ENCODE data around the gene ZBED4. TPM values are rescaled to one million over a fixed set of nuclear protein-coding genes. Genes with fewer than 3 reads are reported as not detected.
A peak's percentile ranks its signal among the peaks of the same experiment; 100 is the strongest.

Gene ZBED4
- total and polyA plus RNA-seq, 5 donors from 2014 or later: 6.1 to 17.1 (median 6.9) TPM

- no peak overlapping the region for H3K27ac ChIP-seq (ENCODE audit: insufficient read depth, low read length, poor library complexity, severe bottlenecking)
- H3K9me3 ChIP-seq (ENCODE audit: control insufficient read depth in 2 of 2, low read length in 2 of 2): no peaks in the 10 kb centered on the region
- Mint-ChIP-seq H3K27ac (no peak overlapping the region), H3K4me3 (peak overlapping the region in 2 of 4 donors; percentile 80 to 81), H3K36me3 (peaks cover 7% of the 10 kb centered on the region), H3K9me3 (no peaks in the 10 kb centered on the region), H3K27me3 (no peaks in the 10 kb centered on the region), H3K4me1 (peaks cover 9 to 39% (median 28%) of the 10 kb centered on the region in 4 donors)
- peaks cover 27% of the 10 kb centered on the region for H3K4me1 ChIP-seq (ENCODE audit: control insufficient read depth, insufficient read depth, low read length, poor library complexity, severe bottlenecking)
- H3K36me3 ChIP-seq (ENCODE audit: control insufficient read depth, insufficient read depth, low read length): peaks cover 3% of the 10 kb centered on the region
- DNase-seq (no peak), ATAC-seq (ENCODE audit: low read depth in 2 of 2) (no peak)
- no peak overlapping the region for H3K4me3 ChIP-seq (ENCODE audit: low read depth, low read length)
- no peaks in the 10 kb centered on the region for H3K27me3 ChIP-seq (ENCODE audit: control insufficient read depth, insufficient read depth, low read length)
Observed at GRCh38 chr22:49922926-49923325, 69.3 kb downstream of the ZBED4 start.

- DNase-seq: peak in 1 of 3 donors; percentile 53
- Mint-ChIP-seq H3K27me3 (no peaks in the 10 kb centered on the region), H3K9me3 (no peaks in the 10 kb centered on the region), H3K27ac (peak overlapping the region; percentile 23 to 64 (median 59)), H3K36me3 (peaks cover 7% of the 10 kb centered on the region), H3K4me1 (peaks cover 9 to 39% (median 28%) of the 10 kb centered on the region in 4 donors), H3K4me3 (peak overlapping the region in 2 of 4 donors; percentile 80 to 81)
- H3K27me3 ChIP-seq (ENCODE audit: control insufficient read depth, insufficient read depth, low read length): no peaks in the 10 kb centered on the region
- H3K4me1 ChIP-seq (ENCODE audit: control insufficient read depth, insufficient read depth, low read length, poor library complexity, severe bottlenecking): peaks cover 27% of the 10 kb centered on the region
- H3K36me3 ChIP-seq (ENCODE audit: control insufficient read depth, insufficient read depth, low read length): peaks cover 3% of the 10 kb centered on the region
- H3K27ac ChIP-seq (ENCODE audit: insufficient read depth, low read length, poor library complexity, severe bottlenecking): peak overlapping the region; percentile 30
- no peak overlapping the region for H3K4me3 ChIP-seq (ENCODE audit: low read depth, low read length)
- H3K9me3 ChIP-seq (ENCODE audit: control insufficient read depth in 2 of 2, low read length in 2 of 2): no peaks in the 10 kb centered on the region
- ATAC-seq (ENCODE audit: low read depth in 2 of 2): no peak
Observed at GRCh38 chr22:49923445-49923844, 69.8 kb downstream of the ZBED4 start.

DNA sequence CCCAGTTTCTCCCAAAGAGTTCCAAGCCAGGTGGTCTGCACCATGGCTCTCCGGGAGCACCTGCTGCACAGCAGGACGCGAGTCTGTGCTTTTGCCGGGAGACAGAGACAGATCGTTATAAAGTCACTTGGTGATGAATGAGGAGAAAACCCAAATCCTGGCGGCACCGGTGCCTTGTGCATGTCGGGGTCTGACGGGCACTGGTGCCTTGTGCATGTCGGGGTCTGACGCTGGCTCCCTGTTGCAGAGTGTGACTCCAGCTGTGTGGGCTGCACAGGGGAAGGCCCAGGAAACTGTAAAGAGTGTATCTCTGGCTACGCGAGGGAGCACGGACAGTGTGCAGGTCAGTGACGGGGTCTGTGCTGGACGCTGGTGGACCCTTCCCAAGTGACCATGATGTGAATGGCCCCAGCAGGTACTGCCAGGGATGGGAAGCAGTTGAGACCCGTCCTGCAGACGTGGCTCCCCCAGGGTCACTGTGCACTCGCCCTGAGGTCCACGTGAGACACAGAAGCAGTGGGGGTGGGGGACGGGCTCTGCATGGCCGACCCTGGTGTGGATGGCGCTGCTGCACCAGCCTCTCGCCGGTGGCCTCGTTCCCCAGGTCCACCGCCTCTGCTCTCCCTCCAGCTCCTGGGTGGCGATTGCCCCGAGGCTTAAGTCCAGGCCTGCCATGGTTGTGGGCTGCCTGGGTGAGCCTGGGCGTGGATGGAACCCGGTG, 70.6 kb downstream of the ZBED4 start:
- peak overlapping the region in 1 of 3 donors; percentile 64 for H3K27ac Mint-ChIP-seq
- Histone ChIP-seq H3K9me3 (ENCODE audit: control insufficient read depth in 2 of 2, low read length in 2 of 2) (no peaks in the 10 kb centered on the region), H3K27ac (ENCODE audit: insufficient read depth, low read length, poor library complexity, severe bottlenecking) (peak overlapping the region; percentile 30), H3K4me3 (ENCODE audit: low read depth, low read length) (no peak overlapping the region), H3K4me1 (ENCODE audit: control insufficient read depth, insufficient read depth, low read length, poor library complexity, severe bottlenecking) (peaks cover 25% of the 10 kb centered on the region), H3K27me3 (ENCODE audit: control insufficient read depth, insufficient read depth, low read length) (no peaks in the 10 kb centered on the region), H3K36me3 (ENCODE audit: control insufficient read depth, insufficient read depth, low read length) (peaks cover 3% of the 10 kb centered on the region)
- no peaks in the 10 kb centered on the region for H3K9me3 Mint-ChIP-seq
- no peaks in the 10 kb centered on the region for H3K27me3 Mint-ChIP-seq
- DNase-seq (no peak), ATAC-seq (ENCODE audit: low read depth in 2 of 2) (no peak)
- peak overlapping the region in 3 of 4 donors; percentile 43 to 80 (median 54) for H3K4me3 Mint-ChIP-seq
- peaks cover 9 to 39% (median 28%) of the 10 kb centered on the region in 4 donors for H3K4me1 Mint-ChIP-seq
- peaks cover 7% of the 10 kb centered on the region for H3K36me3 Mint-ChIP-seq

DNA sequence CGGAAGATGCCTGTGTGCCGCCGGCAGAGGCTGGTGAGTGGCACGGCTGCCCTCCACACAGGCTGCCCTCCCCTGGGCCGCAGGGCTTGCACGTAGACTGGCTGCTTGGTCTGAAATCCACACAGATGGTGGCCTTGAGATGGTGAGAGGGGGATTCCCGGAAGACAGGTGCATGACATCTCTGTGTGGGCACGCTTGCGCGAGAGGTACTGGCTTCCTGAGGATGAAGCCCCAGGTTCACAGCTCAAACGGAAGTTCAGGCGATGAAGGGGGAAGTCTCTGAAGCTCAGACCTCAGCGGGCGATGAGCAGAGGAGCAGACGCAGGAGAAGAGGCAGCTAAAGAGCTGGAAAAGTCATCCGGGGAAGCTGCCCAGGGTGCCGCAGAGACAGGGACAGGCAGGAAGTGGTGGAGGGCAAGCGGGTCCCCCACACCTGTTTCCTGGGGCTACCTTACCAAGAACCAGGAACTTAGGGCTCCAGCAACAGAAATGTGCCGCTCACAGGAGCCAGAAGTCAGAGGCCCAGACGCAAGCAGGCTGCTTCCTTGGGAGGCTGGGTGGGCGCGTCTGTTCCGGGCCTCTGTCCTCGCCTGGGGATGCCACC, 72.0 kb downstream of the ZBED4 start:
- no peaks in the 10 kb centered on the region for H3K9me3 ChIP-seq (ENCODE audit: control insufficient read depth in 2 of 2, low read length in 2 of 2)
- peak; percentile 78 to 80 for ATAC-seq (ENCODE audit: low read depth in 2 of 2)
- peaks cover 9 to 35% (median 22%) of the 10 kb centered on the region in 4 donors for H3K4me1 Mint-ChIP-seq
- peak overlapping the region; percentile 94 for H3K27ac ChIP-seq (ENCODE audit: insufficient read depth, low read length, poor library complexity, severe bottlenecking)
- no peaks in the 10 kb centered on the region for H3K27me3 Mint-ChIP-seq
- peak overlapping the region; percentile 73 for H3K4me3 ChIP-seq (ENCODE audit: low read depth, low read length)
- H3K4me3 Mint-ChIP-seq: peak overlapping the region; percentile 83 to 91 (median 86)
- H3K27ac Mint-ChIP-seq: peak overlapping the region; percentile 96 to 99 (median 98)
- peaks cover 33% of the 10 kb centered on the region for H3K4me1 ChIP-seq (ENCODE audit: control insufficient read depth, insufficient read depth, low read length, poor library complexity, severe bottlenecking)
- H3K36me3 ChIP-seq (ENCODE audit: control insufficient read depth, insufficient read depth, low read length): no peaks in the 10 kb centered on the region
- no peaks in the 10 kb centered on the region for H3K27me3 ChIP-seq (ENCODE audit: control insufficient read depth, insufficient read depth, low read length)
- no peaks in the 10 kb centered on the region for H3K9me3 Mint-ChIP-seq
- H3K36me3 Mint-ChIP-seq: peaks cover 7% of the 10 kb centered on the region
- peak; percentile 72 to 89 (median 77) for DNase-seq

- Mint-ChIP-seq H3K4me1 (peaks cover 14 to 42% (median 25%) of the 10 kb centered on the region in 4 donors), H3K9me3 (no peaks in the 10 kb centered on the region), H3K27me3 (no peaks in the 10 kb centered on the region), H3K4me3 (peak overlapping the region; percentile 33 to 77 (median 54)), H3K36me3 (peaks cover 7% of the 10 kb centered on the region), H3K27ac (peak overlapping the region; percentile 20 to 92 (median 83))
- H3K4me3 ChIP-seq (ENCODE audit: low read depth, low read length): no peak overlapping the region
- DNase-seq: no peak
- ATAC-seq (ENCODE audit: low read depth in 2 of 2): no peak
- no peaks in the 10 kb centered on the region for H3K9me3 ChIP-seq (ENCODE audit: control insufficient read depth in 2 of 2, low read length in 2 of 2)
- no peak overlapping the region for H3K27ac ChIP-seq (ENCODE audit: insufficient read depth, low read length, poor library complexity, severe bottlenecking)
- peaks cover 46% of the 10 kb centered on the region for H3K4me1 ChIP-seq (ENCODE audit: control insufficient read depth, insufficient read depth, low read length, poor library complexity, severe bottlenecking)
- no peaks in the 10 kb centered on the region for H3K27me3 ChIP-seq (ENCODE audit: control insufficient read depth, insufficient read depth, low read length)
- H3K36me3 ChIP-seq (ENCODE audit: control insufficient read depth, insufficient read depth, low read length): no peaks in the 10 kb centered on the region
Observed at GRCh38 chr22:49926916-49927315, 73.3 kb downstream of the ZBED4 start.

- DNase-seq: no peak
- peak overlapping the region; percentile 20 to 92 (median 83) for H3K27ac Mint-ChIP-seq
- ATAC-seq (ENCODE audit: low read depth in 2 of 2): no peak
- H3K27me3 Mint-ChIP-seq: no peaks in the 10 kb centered on the region
- Histone ChIP-seq H3K36me3 (ENCODE audit: control insufficient read depth, insufficient read depth, low read length) (no peaks in the 10 kb centered on the region), H3K27ac (ENCODE audit: insufficient read depth, low read length, poor library complexity, severe bottlenecking) (no peak overlapping the region), H3K9me3 (ENCODE audit: control insufficient read depth in 2 of 2, low read length in 2 of 2) (no peaks in the 10 kb centered on the region), H3K4me1 (ENCODE audit: control insufficient read depth, insufficient read depth, low read length, poor library complexity, severe bottlenecking) (peaks cover 47% of the 10 kb centered on the region), H3K27me3 (ENCODE audit: control insufficient read depth, insufficient read depth, low read length) (no peaks in the 10 kb centered on the region), H3K4me3 (ENCODE audit: low read depth, low read length) (no peak overlapping the region)
- H3K4me3 Mint-ChIP-seq: peak overlapping the region in 2 of 4 donors; percentile 54 to 77
- no peaks in the 10 kb centered on the region for H3K9me3 Mint-ChIP-seq
- peaks cover 7% of the 10 kb centered on the region for H3K36me3 Mint-ChIP-seq
- peaks cover 14 to 47% (median 25%) of the 10 kb centered on the region in 4 donors for H3K4me1 Mint-ChIP-seq
Observed at GRCh38 chr22:49927483-49928184, 74.0 kb downstream of the ZBED4 start.

- H3K27ac ChIP-seq (ENCODE audit: insufficient read depth, low read length, poor library complexity, severe bottlenecking): no peak overlapping the region
- H3K27ac Mint-ChIP-seq: peak overlapping the region in 1 of 3 donors; percentile 36
- H3K4me1 ChIP-seq (ENCODE audit: control insufficient read depth, insufficient read depth, low read length, poor library complexity, severe bottlenecking): peaks cover 49% of the 10 kb centered on the region
- no peaks in the 10 kb centered on the region for H3K27me3 Mint-ChIP-seq
- no peaks in the 10 kb centered on the region for H3K9me3 Mint-ChIP-seq
- H3K27me3 ChIP-seq (ENCODE audit: control insufficient read depth, insufficient read depth, low read length): no peaks in the 10 kb centered on the region
- no peak overlapping the region for H3K4me3 Mint-ChIP-seq
- H3K9me3 ChIP-seq (ENCODE audit: control insufficient read depth in 2 of 2, low read length in 2 of 2): no peaks in the 10 kb centered on the region
- H3K36me3 ChIP-seq (ENCODE audit: control insufficient read depth, insufficient read depth, low read length): no peaks in the 10 kb centered on the region
- ATAC-seq (ENCODE audit: low read depth in 2 of 2) (no peak), DNase-seq (no peak)
- H3K4me1 Mint-ChIP-seq: peaks cover 14 to 52% (median 29%) of the 10 kb centered on the region in 4 donors
- H3K36me3 Mint-ChIP-seq: peaks cover 7% of the 10 kb centered on the region
- no peak overlapping the region for H3K4me3 ChIP-seq (ENCODE audit: low read depth, low read length)
Observed at GRCh38 chr22:49928185-49928495, 74.5 kb downstream of the ZBED4 start.

Measured in CD4-positive, CD25-positive, alpha-beta regulatory T cell (primary cell).